GM21529 (cell line): ENCODE data around the gene PCDH9.
"Not testable (repeated sequence)": the region's sequence is repeated elsewhere in the genome, so short reads cannot be mapped to it uniquely, and the experiment has no call there.

Source experiments
- ATAC-seq: cut with Tn5 transposase; IDR thresholded peaks from one replicate; pipeline ENCODE4 v1.9.1; 2021; ENCODE audit not compliant: unreplicated experiment

The PCDH9 gene

DNA sequence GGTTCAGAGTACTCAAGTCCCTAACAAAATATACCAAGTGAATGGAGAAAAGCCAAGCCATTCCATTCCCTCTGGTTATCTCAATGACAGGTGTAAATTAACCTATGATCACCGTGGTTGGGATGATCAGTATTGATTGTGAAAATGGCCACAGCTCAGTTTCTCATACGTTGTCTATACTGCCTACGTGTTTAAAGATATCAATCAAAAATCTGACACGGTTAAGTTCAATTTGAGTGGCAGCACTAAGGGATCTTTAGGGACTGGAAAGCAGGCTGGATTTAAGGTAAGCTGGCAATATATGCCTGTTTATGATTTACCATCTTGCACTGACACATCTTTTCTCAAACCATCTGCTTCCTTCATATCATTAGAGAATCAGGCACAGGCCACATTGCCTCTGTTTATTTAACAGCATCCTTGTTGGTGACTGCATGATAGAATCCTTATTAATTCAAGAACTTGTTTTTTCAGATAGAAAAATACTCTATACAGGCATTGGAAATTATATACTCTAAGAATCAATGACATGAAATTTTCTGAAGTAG is 907.9 kb downstream of the PCDH9 start:
- ATAC-seq, result no peak

GRCh38 chr13:66314911-66315310 is 915.2 kb downstream of the PCDH9 start:
- no peak for ATAC-seq

GRCh38 chr13:66313413-66313812 is 916.7 kb downstream of the PCDH9 start:
- no peak for ATAC-seq

DNA sequence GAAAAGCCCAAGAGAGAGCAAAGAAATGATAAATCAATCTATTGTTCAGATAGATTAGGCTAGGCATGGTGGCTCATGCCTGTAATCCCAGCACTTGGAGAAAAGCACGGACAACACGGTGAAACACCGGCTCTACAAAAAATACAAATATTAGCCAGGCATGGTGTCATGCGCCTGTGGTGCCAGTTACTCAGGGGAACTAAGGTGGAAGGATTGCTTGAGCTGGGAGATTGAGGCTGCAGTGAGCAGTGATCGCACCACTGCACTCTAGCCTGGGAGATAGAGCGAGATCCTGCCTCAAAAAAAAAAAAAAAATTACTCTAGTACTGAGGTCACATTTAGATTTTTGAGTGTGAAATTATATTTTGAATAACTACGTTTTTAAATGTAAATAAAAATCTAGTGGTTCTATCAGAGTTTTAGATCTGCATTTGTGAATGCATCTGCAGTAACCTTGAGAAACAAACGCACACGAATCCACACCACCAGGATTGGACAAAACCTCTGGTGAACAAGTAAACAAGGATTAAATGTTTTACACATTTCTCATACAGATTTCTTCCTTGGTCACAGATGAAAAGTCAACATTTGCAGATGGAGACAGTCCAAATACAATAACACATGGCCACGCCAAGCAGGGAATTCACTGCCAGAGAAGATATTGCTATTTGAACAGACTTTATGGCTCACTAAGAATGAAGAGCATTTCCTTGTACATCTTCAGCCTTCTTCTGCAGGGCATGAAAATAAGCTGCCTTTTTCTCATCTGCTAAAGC is 917.6 kb downstream of the PCDH9 start:
- ATAC-seq, result no peak

DNA sequence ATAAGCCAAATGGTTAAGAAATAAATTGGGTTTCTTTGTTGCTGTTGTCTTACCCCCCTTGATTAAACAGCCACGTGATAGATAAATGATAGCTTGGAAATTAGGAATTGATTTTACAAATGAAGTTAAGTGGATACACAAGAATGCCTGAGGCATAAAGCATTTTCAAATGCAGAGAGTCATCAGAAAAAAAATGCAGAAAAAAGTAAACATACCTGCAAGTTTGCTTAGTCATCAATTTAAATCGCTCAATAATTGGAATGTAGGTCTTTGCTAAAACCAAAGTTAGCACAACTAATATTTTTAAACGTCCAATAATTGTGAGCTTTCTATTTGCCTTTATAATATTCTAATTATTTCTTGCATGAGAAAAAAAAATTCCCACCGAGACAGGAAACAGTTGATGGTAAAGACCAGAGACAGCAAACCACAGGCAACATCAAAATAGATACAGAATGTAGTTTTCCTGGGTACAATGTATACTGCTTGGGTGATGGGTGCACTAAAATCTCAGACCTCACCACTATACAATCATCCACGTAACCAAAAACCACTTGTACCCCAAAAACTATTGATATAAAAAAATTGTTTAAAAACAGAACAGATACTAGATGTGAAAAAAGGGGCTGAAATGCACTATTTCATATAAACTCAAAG is 924.0 kb downstream of the PCDH9 start:
- no peak for ATAC-seq

DNA sequence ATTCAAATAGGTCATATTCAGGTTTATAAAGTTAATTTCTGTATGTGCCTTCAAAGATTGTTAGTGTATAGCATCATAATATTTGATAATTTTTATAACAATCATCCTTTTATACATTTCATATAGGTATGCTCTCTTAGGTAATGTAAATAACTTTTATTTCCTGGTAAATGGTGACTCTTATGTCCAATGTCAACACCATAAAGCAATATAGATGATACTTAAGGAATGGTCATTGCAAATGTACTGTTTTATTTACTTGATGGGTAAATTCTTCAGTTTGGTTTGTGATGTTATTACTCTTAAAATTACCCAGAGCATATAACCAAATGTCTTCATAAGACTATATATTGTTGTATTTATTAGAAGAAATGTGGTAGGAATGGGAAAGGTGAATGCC is 928.7 kb downstream of the PCDH9 start:
- ATAC-seq, result no peak

DNA sequence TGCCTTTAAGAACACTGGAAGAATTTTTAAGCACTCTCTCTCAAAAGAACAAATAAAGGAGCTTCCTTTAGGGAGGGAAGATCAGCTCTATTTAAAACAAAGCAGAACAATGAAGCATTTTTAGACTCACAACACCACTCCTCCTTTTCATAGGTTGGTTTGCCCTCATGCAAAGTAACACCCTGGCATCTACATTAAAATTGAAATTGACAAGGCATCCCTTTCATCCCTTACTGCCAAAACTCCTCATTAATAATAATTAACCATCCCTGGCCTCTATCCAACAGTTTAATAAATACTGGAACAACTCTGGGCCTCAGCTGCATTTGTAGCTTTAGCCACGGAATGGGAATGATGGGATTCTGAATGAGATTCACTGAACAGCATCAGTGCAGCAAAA is 929.1 kb downstream of the PCDH9 start:
- ATAC-seq, result no peak

DNA sequence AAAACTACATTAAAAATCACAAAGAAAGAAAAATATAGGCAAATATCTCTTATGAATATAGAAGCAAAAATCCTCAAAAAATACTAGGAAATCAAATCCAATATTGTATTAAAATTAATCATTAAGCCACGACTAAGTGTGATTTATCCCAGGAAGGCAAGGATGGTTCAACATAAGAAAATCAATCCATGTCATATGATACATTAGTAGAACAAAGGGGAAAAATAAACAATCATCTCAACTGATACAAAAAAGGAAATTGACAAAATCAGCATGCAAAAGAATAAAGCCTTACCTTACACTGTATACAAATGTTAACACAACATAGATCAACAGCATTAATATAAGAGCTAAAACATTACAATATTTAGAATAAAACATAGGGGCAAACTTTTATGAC is 933.3 kb downstream of the PCDH9 start:
- ATAC-seq, result no peak

- no peak for ATAC-seq
Observed at GRCh38 chr13:66296328-66296727, 933.8 kb downstream of the PCDH9 start.

DNA sequence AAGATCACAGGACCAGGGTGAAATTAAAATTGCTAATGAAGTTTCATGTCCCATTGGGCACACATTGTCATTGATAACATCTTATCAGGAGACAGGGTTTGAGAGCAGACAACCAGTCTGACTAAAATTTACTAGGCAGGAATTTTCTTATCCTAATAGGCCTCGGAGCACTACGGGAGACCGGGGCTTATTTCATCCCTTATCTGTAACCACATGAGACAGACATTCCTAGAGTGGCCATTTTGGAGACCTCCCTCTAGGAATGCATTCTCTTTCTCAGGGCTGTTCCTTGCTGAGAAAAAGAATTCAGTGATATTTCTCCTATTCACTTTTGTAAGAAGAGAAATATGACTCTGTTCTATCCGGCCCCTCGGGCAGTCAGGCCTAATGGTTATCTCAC is 943.3 kb downstream of the PCDH9 start:
- not testable (repeated sequence) for ATAC-seq

DNA sequence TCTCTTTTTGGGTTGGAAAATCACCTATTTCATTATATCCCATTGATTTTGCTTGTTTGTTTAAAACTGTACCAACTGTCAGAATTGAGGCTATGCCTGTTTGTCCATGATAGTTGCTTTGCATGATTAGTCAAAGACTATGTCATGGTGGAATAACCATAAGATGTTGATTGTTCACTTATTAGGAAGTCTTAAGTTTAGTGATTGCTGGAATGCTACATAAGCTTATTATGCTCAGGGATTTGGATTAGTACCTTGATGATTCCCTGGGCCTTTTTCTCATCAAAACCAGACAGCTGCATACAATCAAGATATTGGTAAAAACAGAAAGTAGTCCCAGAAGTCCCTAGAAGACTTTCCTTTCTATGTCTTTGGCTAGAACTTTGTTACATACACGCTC is 954.7 kb downstream of the PCDH9 start:
- ATAC-seq, result no peak

DNA sequence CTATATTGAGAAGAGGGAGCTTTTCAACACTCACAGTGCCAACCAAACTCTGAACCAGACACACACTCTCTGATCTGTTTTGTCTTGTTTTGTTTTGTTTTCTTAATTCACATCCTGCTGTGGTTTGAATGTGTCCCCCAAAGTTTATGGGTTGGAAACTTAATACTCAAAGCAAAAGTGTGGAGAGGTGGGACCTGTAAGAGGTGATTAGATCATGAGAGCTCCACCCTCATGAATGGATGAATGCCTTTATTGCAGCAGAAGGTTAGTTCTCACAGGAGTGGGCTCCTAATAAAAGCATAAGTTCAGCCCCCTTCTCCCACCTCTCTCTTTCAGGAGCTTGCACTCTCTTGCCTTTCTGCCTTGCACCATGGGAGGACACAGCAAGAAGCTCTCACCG is 957.1 kb downstream of the PCDH9 start:
- ATAC-seq, result no peak

- ATAC-seq, result no peak
Observed at GRCh38 chr13:66266761-66267160, 963.4 kb downstream of the PCDH9 start.

GRCh38 chr13:66266348-66266747 is 963.8 kb downstream of the PCDH9 start:
- ATAC-seq, result no peak

DNA sequence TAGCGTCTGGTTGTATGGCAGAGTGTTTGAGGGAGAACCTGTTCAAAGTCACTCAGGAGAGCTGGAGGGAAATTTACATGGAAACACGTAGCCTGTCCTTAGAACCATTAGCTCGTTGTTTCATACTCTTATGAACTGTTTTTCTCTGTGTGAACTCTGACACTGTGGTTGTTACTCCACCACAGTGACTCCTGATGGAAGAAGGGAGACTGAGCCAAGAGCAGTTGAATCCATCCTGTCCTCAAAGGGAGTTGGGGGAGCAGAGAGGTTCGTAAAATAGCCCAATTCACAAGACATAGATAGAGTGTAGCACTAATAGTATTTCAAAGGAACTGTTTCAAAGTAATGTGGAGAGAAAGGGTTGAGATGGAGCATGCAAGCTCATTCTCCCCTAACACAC is 964.8 kb downstream of the PCDH9 start:
- no peak for ATAC-seq

DNA sequence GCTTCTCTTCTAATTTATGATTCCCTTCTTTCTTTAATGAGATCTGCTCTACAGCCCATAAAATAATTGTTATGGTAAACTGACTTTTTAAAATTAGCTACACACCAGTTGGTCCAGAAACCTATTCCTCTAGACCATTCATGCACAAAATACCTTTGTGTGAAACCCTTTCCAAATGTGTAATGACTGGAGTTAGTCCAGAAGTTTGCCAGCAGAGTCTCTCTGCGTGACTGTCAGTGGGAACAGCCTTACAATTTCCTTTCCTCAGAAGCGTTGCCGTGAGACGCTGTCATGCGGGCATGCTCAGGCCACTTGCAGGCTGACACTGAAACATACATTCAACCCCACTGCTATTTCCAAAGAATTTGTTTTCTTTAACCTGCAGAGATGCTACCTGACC is 965.2 kb downstream of the PCDH9 start:
- no peak for ATAC-seq

DNA sequence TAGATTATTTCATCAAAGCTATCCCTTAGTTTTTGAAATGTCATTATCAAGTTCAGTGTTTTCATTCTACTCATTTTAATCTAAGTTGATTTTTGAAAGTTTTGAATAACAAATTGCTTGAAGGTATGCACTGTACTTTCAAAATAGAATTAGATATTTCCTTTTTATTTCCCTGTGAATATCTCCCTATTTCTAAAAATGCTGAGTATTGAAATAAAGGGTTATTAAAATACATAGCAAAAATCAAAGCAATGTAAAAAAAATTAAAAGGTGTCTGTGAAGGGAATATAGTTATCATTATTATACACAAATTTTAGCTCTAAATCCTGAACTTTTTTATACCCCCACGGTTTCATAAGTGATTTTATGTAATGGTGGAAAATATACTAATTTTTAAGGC is 967.8 kb downstream of the PCDH9 start:
- no peak for ATAC-seq

DNA sequence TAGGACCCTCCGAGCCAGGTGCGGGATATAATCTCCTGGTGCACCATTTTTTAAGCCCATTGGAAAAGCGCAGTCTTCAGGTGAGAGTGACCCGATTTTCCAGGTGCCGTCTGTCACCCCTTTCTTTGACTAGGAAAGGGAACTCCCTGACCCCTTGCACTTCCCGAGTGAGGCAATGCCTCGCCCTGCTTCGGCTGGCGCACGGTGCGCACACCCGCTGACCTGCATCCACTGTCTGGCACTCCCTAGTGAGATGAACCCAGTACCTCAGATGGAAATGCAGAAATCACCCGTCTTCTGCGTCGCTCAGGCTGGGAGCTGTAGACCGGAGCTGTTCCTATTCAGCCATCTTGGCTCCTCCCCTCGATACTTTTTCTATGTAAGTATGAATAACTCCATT is 970.7 kb downstream of the PCDH9 start:
- not testable (repeated sequence) for ATAC-seq
